ENCODE results near the gene RAB5IF. TPM values are rescaled to one million over a fixed set of nuclear protein-coding genes. Genes with fewer than 3 reads are reported as not detected.
A peak's percentile ranks its signal among the peaks of the same experiment; 100 is the strongest.

The RAB5IF gene
- total and polyA plus RNA-seq, 2 of the 13 experiments (the other 11 are each of a cell fraction or from before 2014, with no cell fraction given), result 261 to 305 TPM

DNA sequence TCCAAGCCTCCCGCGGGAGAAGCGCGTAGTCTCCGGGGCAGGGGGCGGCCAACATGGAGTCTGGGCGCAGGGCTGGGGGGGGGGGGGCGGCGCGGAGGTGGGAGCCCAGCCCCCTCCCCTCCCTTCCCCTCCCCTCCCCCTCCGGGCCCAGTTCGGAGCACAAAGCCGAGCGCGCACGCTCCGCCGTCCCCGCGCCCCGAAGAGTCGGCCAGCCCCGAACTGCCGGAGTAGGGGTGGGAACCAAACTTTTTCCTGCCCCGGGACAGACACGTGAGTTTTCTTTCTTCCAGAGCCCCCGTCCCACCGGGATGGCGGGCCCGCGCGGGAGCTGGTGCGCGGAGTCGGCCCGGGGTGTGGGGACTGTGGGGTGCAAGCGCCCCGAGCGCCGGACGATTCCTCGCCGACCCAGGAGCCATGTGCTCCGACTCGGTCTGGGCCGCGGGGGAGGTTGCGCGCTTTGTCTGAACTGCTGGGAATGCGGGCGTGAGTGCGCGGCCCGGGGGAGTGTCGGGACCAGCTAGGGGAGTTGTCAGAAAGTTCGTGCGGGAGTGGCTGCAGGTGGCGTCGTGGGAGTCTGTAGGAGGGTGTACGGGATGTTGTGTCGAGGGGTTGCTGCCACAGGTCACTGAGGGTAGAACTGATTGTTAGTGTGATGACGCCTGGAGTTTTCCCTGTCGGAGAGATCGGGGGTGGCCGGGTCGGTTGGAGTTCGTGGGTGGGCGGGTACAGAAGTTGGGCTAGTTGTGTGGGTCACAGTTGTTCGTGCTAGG, 31.0 kb upstream of the RAB5IF start (continued):
- TF ChIP-seq SIX4 (CRISPR knock-in tag; IDR thresholded peaks at IDR 0.05), result 0 out of 2 replicates have a peak, but pooled peaks have one; percentile 8
- peak; percentile 76 for TF ChIP-seq ZNF83 (CRISPR knock-in tag; IDR thresholded peaks at IDR 0.05; ENCODE audit: borderline replicate concordance)
- TF ChIP-seq TEAD3 (CRISPR knock-in tag; optimal IDR thresholded peaks at IDR 0.05; ENCODE audit: borderline replicate concordance), result peak; percentile 56
- TF ChIP-seq ZNF549 (CRISPR knock-in tag; IDR thresholded peaks at IDR 0.05), result no peak
- peak; percentile 85; the same call in 1 of the 2 replicates for TF ChIP-seq ZNF44 (CRISPR knock-in tag; IDR thresholded peaks at IDR 0.05)
- TF ChIP-seq ATF7-NPFF (CRISPR knock-in tag; IDR thresholded peaks at IDR 0.05; ENCODE audit: low read depth), result peak; percentile 86
- TF ChIP-seq ZSCAN9 (CRISPR knock-in tag; IDR thresholded peaks at IDR 0.05; ENCODE audit: borderline replicate concordance), result peak; percentile 29; the same call in 1 of the 2 replicates
- TF ChIP-seq SMAD9 (CRISPR knock-in tag; IDR thresholded peaks at IDR 0.05), result 0 out of 2 replicates have a peak, but pooled peaks have one; percentile 80
- no peak for TF ChIP-seq MED8 (CRISPR knock-in tag; IDR thresholded peaks at IDR 0.05; ENCODE audit: insufficient replicate concordance)
- TF ChIP-seq, protein P1, sequence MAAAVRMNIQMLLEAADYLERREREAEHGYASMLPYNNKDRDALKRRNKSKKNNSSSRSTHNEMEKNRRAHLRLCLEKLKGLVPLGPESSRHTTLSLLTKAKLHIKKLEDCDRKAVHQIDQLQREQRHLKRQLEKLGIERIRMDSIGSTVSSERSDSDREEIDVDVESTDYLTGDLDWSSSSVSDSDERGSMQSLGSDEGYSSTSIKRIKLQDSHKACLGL (CRISPR knock-in tag; IDR thresholded peaks at IDR 0.05), result peak; percentile 98
- no peak; the same call in 1 of the 2 replicates for TF ChIP-seq ISX (CRISPR knock-in tag; conservative IDR thresholded peaks at IDR 0.05)
- TF ChIP-seq CBX5 (CRISPR knock-in tag; IDR thresholded peaks at IDR 0.05; ENCODE audit: borderline replicate concordance), result no peak
- TF ChIP-seq ZNF687 (CRISPR knock-in tag; IDR thresholded peaks at IDR 0.05), result peak; percentile 95
- TF ChIP-seq ZNF558 (CRISPR knock-in tag; IDR thresholded peaks at IDR 0.05; ENCODE audit: borderline replicate concordance), result peak; percentile 66; the same call in 1 of the 2 replicates
- no peak for TF ChIP-seq U2AF2 (IDR thresholded peaks at IDR 0.05; ENCODE audit: low read depth, low read length)
- peak; percentile 64 for TF ChIP-seq ZBTB14 (CRISPR knock-in tag; IDR thresholded peaks at IDR 0.05)
- TF ChIP-seq, protein P2, sequence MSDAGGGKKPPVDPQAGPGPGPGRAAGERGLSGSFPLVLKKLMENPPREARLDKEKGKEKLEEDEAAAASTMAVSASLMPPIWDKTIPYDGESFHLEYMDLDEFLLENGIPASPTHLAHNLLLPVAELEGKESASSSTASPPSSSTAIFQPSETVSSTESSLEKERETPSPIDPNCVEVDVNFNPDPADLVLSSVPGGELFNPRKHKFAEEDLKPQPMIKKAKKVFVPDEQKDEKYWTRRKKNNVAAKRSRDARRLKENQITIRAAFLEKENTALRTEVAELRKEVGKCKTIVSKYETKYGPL (CRISPR knock-in tag; IDR thresholded peaks at IDR 0.05), result 0 out of 2 replicates have a peak, but pooled peaks have one; percentile 67
- TF ChIP-seq, protein P3, sequence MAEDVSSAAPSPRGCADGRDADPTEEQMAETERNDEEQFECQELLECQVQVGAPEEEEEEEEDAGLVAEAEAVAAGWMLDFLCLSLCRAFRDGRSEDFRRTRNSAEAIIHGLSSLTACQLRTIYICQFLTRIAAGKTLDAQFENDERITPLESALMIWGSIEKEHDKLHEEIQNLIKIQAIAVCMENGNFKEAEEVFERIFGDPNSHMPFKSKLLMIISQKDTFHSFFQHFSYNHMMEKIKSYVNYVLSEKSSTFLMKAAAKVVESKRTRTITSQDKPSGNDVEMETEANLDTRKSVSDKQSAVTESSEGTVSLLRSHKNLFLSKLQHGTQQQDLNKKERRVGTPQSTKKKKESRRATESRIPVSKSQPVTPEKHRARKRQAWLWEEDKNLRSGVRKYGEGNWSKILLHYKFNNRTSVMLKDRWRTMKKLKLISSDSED (CRISPR knock-in tag; IDR thresholded peaks at IDR 0.05), result no peak
- TF ChIP-seq KLF16 (CRISPR knock-in tag; IDR thresholded peaks at IDR 0.05), result peak in 1 of 2 experiments; percentile 70; a peak in 1 of 4 replicates
- TF ChIP-seq YEATS4 (CRISPR knock-in tag; IDR thresholded peaks at IDR 0.05; ENCODE audit: borderline replicate concordance), result peak; percentile 67; the same call in 1 of the 2 replicates
- peak; percentile 10; the same call in 1 of the 2 replicates for TF ChIP-seq FOXM1 (CRISPR knock-in tag; IDR thresholded peaks at IDR 0.05)

All from HepG2 (cell line).